Neural cell (in vitro differentiated cells): Measurements from ENCODE around the gene RBBP8NL.

Experiments
- EP300 ChIP-seq: fragments of 450-650 bp; conservative IDR thresholded peaks from 2 replicates; pipeline ENCODE4 v1.6.1; 2014; ENCODE audit warnings: antibody characterized with exemption, mild to moderate bottlenecking, moderate library complexity; ENCODE audit not compliant: poor library complexity, severe bottlenecking
- EZH2 ChIP-seq: fragments of 200-600, 300-800 bp; shearing (Covaris generic), sonication (generic); IDR thresholded peaks from 2 replicates; pipeline ENCODE4 v1.6.1; 2014; ENCODE audit warnings: antibody characterized with exemption, low read length, borderline replicate concordance, mild to moderate bottlenecking; ENCODE audit not compliant: insufficient read depth, poor library complexity, severe bottlenecking
- MXI1 ChIP-seq: fragments of 450-650 bp; conservative IDR thresholded peaks from 2 replicates; pipeline ENCODE4 v1.6.1; 2014; ENCODE audit warnings: antibody characterized with exemption, mild to moderate bottlenecking; ENCODE audit not compliant: poor library complexity, severe bottlenecking
- POLR2AphosphoS5 ChIP-seq: IDR thresholded peaks from 2 replicates; pipeline ENCODE4 v1.6.1; 2012
- RAD21 ChIP-seq: fragments of 450-650 bp; conservative IDR thresholded peaks from 2 replicates; pipeline ENCODE4 v1.6.1; 2014; ENCODE audit warnings: antibody characterized with exemption, mild to moderate bottlenecking, moderate library complexity
- REST ChIP-seq: IDR thresholded peaks from 2 replicates; pipeline ENCODE4 v1.6.1; 2012; ENCODE audit warnings: borderline replicate concordance
- TAF1 ChIP-seq: IDR thresholded peaks from 2 replicates; pipeline ENCODE4 v1.6.1; 2012; ENCODE audit warnings: low read depth
- TF ChIP-seq, protein P1 (sequence below): fragments of 450-650 bp; IDR thresholded peaks from 2 replicates; pipeline ENCODE4 v1.5.1; 2014; ENCODE audit warnings: antibody characterized with exemption, mild to moderate bottlenecking, moderate library complexity; ENCODE audit not compliant: poor library complexity, severe bottlenecking

DNA sequence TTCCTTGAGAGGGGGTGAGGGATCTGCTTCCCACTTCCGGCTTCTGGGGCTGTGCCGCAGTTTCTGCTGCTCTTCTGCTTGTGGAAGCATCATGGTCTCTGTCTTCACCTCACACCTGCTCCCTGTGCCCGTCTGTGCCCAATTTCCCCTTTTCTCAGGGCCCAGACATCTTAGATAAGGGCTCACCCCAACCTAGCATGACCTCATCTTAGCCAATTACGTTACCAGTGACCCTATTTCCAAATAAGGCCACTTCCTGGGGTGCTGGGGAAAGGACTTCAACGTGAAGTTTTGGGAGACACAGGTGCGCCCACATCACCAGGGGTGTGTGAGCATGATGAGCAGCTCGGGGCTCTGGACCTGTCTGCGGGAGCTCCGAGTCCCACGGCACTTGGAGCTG is 20.7 kb upstream of the RBBP8NL start:
- TF ChIP-seq, protein P1, sequence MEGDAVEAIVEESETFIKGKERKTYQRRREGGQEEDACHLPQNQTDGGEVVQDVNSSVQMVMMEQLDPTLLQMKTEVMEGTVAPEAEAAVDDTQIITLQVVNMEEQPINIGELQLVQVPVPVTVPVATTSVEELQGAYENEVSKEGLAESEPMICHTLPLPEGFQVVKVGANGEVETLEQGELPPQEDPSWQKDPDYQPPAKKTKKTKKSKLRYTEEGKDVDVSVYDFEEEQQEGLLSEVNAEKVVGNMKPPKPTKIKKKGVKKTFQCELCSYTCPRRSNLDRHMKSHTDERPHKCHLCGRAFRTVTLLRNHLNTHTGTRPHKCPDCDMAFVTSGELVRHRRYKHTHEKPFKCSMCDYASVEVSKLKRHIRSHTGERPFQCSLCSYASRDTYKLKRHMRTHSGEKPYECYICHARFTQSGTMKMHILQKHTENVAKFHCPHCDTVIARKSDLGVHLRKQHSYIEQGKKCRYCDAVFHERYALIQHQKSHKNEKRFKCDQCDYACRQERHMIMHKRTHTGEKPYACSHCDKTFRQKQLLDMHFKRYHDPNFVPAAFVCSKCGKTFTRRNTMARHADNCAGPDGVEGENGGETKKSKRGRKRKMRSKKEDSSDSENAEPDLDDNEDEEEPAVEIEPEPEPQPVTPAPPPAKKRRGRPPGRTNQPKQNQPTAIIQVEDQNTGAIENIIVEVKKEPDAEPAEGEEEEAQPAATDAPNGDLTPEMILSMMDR = no peak
- no peak for TF ChIP-seq MXI1
- TF ChIP-seq RAD21 = no peak
- no peak for TF ChIP-seq POLR2AphosphoS5
- no peak for TF ChIP-seq EZH2
- TF ChIP-seq EP300 = no peak
- no peak for TF ChIP-seq TAF1
- no peak for TF ChIP-seq REST
